ENCODE data around the gene DIAPH1.

DIAPH1 gene

GRCh38 chr5:141476132-141476911 is 142.5 kb downstream of the DIAPH1 start:
- peak overlapping the region; percentile 51 for H3K4me3 ChIP-seq (ENCODE audit: control insufficient read depth, low read depth, low read length)
- peak; percentile 46 for DNase-seq (ENCODE audit: low read depth)
- no peak for TF ChIP-seq CTCF (IDR thresholded peaks at IDR 0.05; ENCODE audit: control insufficient read depth, insufficient read depth, low read depth, low read length, missing control alignments)

- peak; percentile 87 for DNase-seq (ENCODE audit: low read depth)
- H3K4me3 ChIP-seq (ENCODE audit: control insufficient read depth, low read depth, low read length), result peak within 1 kb of the TSS; percentile 51
- peak; percentile 47 for TF ChIP-seq CTCF (IDR thresholded peaks at IDR 0.05; ENCODE audit: control insufficient read depth, insufficient read depth, low read depth, low read length, missing control alignments)
Observed at GRCh38 chr5:141475625-141476131, 143.1 kb downstream of the DIAPH1 start, which contains the start of gene PCDHGC3. PCDHGC3 (plus strand) TSS chr5:141475966; CDS start chr5:141476117, 151 bp downstream.

DNA sequence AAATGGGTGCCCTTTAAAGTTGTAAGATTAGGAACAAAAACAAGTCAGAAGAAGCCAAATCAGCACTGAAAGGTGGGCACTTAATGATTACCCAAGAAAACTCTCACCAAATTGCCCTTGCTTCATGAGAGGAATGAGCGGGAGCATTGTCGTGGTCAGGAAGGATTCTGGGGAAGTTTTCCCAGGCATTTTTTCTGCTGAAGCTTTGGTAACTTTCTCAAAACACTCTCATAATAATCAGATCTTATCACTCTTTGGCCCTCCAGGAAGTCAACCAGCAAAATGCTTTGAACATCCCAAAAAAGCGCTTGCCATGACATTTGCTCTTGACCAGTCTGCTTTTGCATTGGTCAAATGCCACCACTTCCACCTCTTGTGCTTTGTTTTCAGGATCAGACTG is 153.4 kb downstream of the DIAPH1 start:
- no peak overlapping the region for H3K4me3 ChIP-seq (ENCODE audit: control insufficient read depth, low read depth, low read length)
- DNase-seq (ENCODE audit: low read depth), result no peak
- TF ChIP-seq CTCF (IDR thresholded peaks at IDR 0.05; ENCODE audit: control insufficient read depth, insufficient read depth, low read depth, low read length, missing control alignments), result no peak
